ENCODE measurements around the gene LIN9. TPM values are rescaled to one million over a fixed set of nuclear protein-coding genes. Genes with fewer than 3 reads are reported as not detected.

LIN9 gene
- total and polyA plus RNA-seq, 2 donors (not counting 1 experiment from before 2014, with no cell fraction given): 2.3 to 2.8 TPM

- H3K27ac ChIP-seq (ENCODE audit: insufficient read depth, low read length): no peak overlapping the region
- peaks cover 8% of the 10 kb centered on the region for H3K27me3 ChIP-seq (ENCODE audit: control insufficient read depth, insufficient read depth, low read length)
- no peaks in the 10 kb centered on the region for H3K4me1 ChIP-seq (ENCODE audit: control insufficient read depth, extremely low read depth, insufficient read depth, low read length)
- H2AFZ ChIP-seq (ENCODE audit: low read length): no peak overlapping the region
- no peaks in the 10 kb centered on the region for H3K79me2 ChIP-seq (ENCODE audit: control insufficient read depth, insufficient read depth, low read length)
- no peaks in the 10 kb centered on the region for H4K20me1 ChIP-seq (ENCODE audit: control insufficient read depth, extremely low read depth, insufficient read depth, low read length)
- H3K36me3 ChIP-seq (ENCODE audit: control insufficient read depth, insufficient read depth, low read length): no peaks in the 10 kb centered on the region
- H3K4me2 ChIP-seq (ENCODE audit: extremely low read depth, insufficient read depth, low read length): no peak overlapping the region
- no peaks in the 10 kb centered on the region for H3K9me3 ChIP-seq (ENCODE audit: control insufficient read depth, insufficient read depth, low read depth, low read length)
- no peak for DNase-seq (ENCODE audit: low read depth in 2 of 2)
- H3K9ac ChIP-seq (ENCODE audit: insufficient read depth, low read length): no peak overlapping the region
- no peak overlapping the region for H3K4me3 ChIP-seq (replicated peaks in 1 of 4; ENCODE audit: control extremely low read depth in 1 of 4, insufficient read depth in 1 of 4, low read depth in 3 of 4, low read length in 4 of 4)
- TF ChIP-seq EZH2 (IDR thresholded peaks at IDR 0.05; ENCODE audit: low read length, missing control alignments) (no peak), CTCF (conservative IDR thresholded peaks at IDR 0.05 in 1 of 2, IDR thresholded peaks at IDR 0.05 in 1 of 2; ENCODE audit: low read depth in 1 of 2, low read length in 2 of 2) (no peak)
Observed at GRCh38 chr1:226220473-226221189, 88.3 kb downstream of the LIN9 start.

- H3K9ac ChIP-seq (ENCODE audit: insufficient read depth, low read length): no peak overlapping the region
- H3K4me3 ChIP-seq (replicated peaks in 1 of 4; ENCODE audit: control extremely low read depth in 1 of 4, insufficient read depth in 1 of 4, low read depth in 3 of 4, low read length in 4 of 4): no peak overlapping the region
- no peak for TF ChIP-seq EZH2 (IDR thresholded peaks at IDR 0.05; ENCODE audit: low read length, missing control alignments)
- no peak for TF ChIP-seq CTCF (conservative IDR thresholded peaks at IDR 0.05 in 1 of 2, IDR thresholded peaks at IDR 0.05 in 1 of 2; ENCODE audit: low read depth in 1 of 2, low read length in 2 of 2)
- no peaks in the 10 kb centered on the region for H3K36me3 ChIP-seq (ENCODE audit: control insufficient read depth, insufficient read depth, low read length)
- no peak overlapping the region for H3K4me2 ChIP-seq (ENCODE audit: extremely low read depth, insufficient read depth, low read length)
- H3K27ac ChIP-seq (ENCODE audit: insufficient read depth, low read length): no peak overlapping the region
- H4K20me1 ChIP-seq (ENCODE audit: control insufficient read depth, extremely low read depth, insufficient read depth, low read length): no peaks in the 10 kb centered on the region
- H3K79me2 ChIP-seq (ENCODE audit: control insufficient read depth, insufficient read depth, low read length): no peaks in the 10 kb centered on the region
- no peaks in the 10 kb centered on the region for H3K27me3 ChIP-seq (ENCODE audit: control insufficient read depth, insufficient read depth, low read length)
- no peaks in the 10 kb centered on the region for H3K4me1 ChIP-seq (ENCODE audit: control insufficient read depth, extremely low read depth, insufficient read depth, low read length)
- no peak overlapping the region for H2AFZ ChIP-seq (ENCODE audit: low read length)
- no peaks in the 10 kb centered on the region for H3K9me3 ChIP-seq (ENCODE audit: control insufficient read depth, insufficient read depth, low read depth, low read length)
- DNase-seq (ENCODE audit: low read depth in 2 of 2): peak; percentile 10 to 17
Observed at GRCh38 chr1:226217273-226217672, 91.7 kb downstream of the LIN9 start.

- Histone ChIP-seq H3K27ac (ENCODE audit: insufficient read depth, low read length) (no peak overlapping the region), H2AFZ (ENCODE audit: low read length) (no peak overlapping the region), H3K27me3 (ENCODE audit: control insufficient read depth, insufficient read depth, low read length) (no peaks in the 10 kb centered on the region), H3K4me3 (replicated peaks in 1 of 4; ENCODE audit: control extremely low read depth in 1 of 4, insufficient read depth in 1 of 4, low read depth in 3 of 4, low read length in 4 of 4) (no peak overlapping the region), H3K4me1 (ENCODE audit: control insufficient read depth, extremely low read depth, insufficient read depth, low read length) (no peaks in the 10 kb centered on the region), H4K20me1 (ENCODE audit: control insufficient read depth, extremely low read depth, insufficient read depth, low read length) (no peaks in the 10 kb centered on the region), H3K9me3 (ENCODE audit: control insufficient read depth, insufficient read depth, low read depth, low read length) (no peaks in the 10 kb centered on the region), H3K9ac (ENCODE audit: insufficient read depth, low read length) (no peak overlapping the region), H3K36me3 (ENCODE audit: control insufficient read depth, insufficient read depth, low read length) (no peaks in the 10 kb centered on the region), H3K4me2 (ENCODE audit: extremely low read depth, insufficient read depth, low read length) (no peak overlapping the region), H3K79me2 (ENCODE audit: control insufficient read depth, insufficient read depth, low read length) (no peaks in the 10 kb centered on the region)
- DNase-seq (ENCODE audit: low read depth in 2 of 2): no peak
- TF ChIP-seq EZH2 (IDR thresholded peaks at IDR 0.05; ENCODE audit: low read length, missing control alignments) (no peak), CTCF (conservative IDR thresholded peaks at IDR 0.05 in 1 of 2, IDR thresholded peaks at IDR 0.05 in 1 of 2; ENCODE audit: low read depth in 1 of 2, low read length in 2 of 2) (no peak)
Observed at GRCh38 chr1:226216056-226216455, 92.9 kb downstream of the LIN9 start.
